Activated naive CD8-positive, alpha-beta T cell treated with anti-CD3 and anti-CD28 coated beads for 36 hours (primary cell): ENCODE data around the gene VPS11. TPM values are rescaled to one million over a fixed set of nuclear protein-coding genes. Genes with fewer than 3 reads are reported as not detected.
"Not testable (repeated sequence)": the region's sequence is repeated elsewhere in the genome, so short reads cannot be mapped to it uniquely, and the experiment has no call there.

ENCODE experiments used
- DNase-seq: peaks from one replicate; pipeline ENCODE4 v3.0.0; 2021
- H3K27ac Mint-ChIP-seq: one replicate; pipeline ENCODE4 v1.8.0; 2022; ENCODE audit warnings: mild to moderate bottlenecking, moderate library complexity, mixed read lengths
- H3K27me3 Mint-ChIP-seq: one replicate; pipeline ENCODE4 v1.8.0; 2022; ENCODE audit warnings: mild to moderate bottlenecking, mixed read lengths
- H3K36me3 Mint-ChIP-seq: one replicate; pipeline ENCODE4 v1.8.0; 2021; ENCODE audit warnings: mild to moderate bottlenecking, mixed read lengths
- H3K4me1 Mint-ChIP-seq: one replicate; pipeline ENCODE4 v1.8.0; 2021; ENCODE audit warnings: mixed read lengths
- H3K4me3 Mint-ChIP-seq: one replicate; pipeline ENCODE4 v1.8.0; 2022; ENCODE audit warnings: mild to moderate bottlenecking, moderate library complexity, mixed read lengths
- H3K9me3 Mint-ChIP-seq: one replicate; pipeline ENCODE4 v1.8.0; 2022; ENCODE audit warnings: mixed read lengths
- total RNA-seq, 2 experiments: library from RNA; stranded (reverse); gene quantifications; one replicate each; pipeline ENCODE4 v1.2.3, GENCODE V29; 2021

The VPS11 gene
- total RNA-seq, 2 experiments from 2014 or later, result 19.2 to 20.2 TPM

DNA sequence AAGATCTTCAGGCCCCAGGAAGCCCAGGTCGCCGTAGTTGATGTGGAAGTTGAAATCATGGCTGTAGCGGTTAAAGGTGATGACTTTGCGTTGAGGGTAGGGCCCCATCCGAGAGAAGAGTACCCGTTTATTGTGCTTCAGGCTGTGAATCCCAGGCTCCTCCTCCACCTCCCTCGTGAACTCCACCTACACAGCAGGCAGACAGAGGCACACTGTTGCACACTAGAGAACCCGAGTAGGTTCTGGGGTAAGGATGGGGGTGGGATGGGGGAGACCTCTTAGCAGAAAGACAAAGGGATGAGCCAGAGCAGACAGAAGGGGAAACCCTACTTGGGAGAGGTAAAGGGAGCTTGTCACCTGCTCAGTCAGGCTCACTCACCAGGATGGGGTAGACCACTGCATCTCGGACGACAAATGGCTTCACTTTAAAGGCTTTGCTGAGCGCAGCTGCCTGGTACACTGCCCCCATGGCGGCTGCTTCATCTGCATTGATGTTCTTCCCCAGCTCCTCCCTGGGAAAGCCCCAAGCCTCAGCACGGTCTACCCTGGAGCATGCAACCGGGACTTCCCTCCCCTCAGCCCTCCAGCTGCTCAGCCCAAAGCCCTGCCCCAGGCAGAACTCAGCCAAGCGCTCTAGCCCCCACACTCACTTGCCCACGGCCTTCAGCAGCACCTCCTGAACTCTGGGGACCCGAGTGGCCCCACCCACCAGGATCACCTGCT, 16.0 kb upstream of the VPS11 start:
- H3K9me3 Mint-ChIP-seq, result no peaks in the 10 kb centered on the region
- peaks cover 29% of the 10 kb centered on the region for H3K4me1 Mint-ChIP-seq
- no peak overlapping the region for H3K4me3 Mint-ChIP-seq
- peak overlapping the region; percentile 13 for H3K27ac Mint-ChIP-seq
- H3K27me3 Mint-ChIP-seq, result no peaks in the 10 kb centered on the region
- peak; percentile 28 for DNase-seq
- peaks cover 49% of the 10 kb centered on the region for H3K36me3 Mint-ChIP-seq

DNA sequence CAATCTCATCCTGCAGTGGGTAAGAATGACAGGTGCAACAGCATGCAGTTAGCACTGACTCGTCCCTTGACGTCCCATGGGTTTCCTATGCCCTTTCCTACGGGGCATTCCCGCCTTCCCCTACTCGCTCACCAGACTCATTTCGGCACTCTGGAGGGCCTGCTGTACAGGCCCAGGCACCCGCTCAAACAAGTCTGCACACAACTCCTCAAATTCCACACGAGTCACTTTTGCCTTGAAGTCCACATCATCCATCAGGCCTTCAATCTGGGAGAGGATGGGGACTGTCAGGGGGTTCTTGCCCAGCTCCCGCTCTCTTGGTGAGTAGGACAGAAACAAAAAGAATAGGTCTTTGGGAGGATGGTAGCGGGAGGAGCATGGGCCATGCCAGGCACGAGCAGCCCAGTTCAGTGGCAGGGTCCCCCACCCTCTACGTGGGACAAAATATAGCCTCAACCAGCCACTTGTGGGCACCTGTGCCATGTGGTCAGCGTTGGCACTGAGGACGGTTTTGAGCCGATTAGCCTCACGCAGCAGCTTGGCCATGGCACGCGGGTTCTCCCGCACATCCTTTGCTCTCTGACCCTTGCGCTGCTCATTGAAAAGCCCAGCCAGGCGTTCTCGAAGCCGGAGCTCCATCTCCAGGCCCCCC, 15.3 kb upstream of the VPS11 start:
- no peak for DNase-seq
- Mint-ChIP-seq H3K27ac (no peak overlapping the region), H3K36me3 (peaks cover 49% of the 10 kb centered on the region), H3K9me3 (no peaks in the 10 kb centered on the region), H3K4me3 (no peak overlapping the region), H3K27me3 (no peaks in the 10 kb centered on the region), H3K4me1 (peaks cover 29% of the 10 kb centered on the region)

DNA sequence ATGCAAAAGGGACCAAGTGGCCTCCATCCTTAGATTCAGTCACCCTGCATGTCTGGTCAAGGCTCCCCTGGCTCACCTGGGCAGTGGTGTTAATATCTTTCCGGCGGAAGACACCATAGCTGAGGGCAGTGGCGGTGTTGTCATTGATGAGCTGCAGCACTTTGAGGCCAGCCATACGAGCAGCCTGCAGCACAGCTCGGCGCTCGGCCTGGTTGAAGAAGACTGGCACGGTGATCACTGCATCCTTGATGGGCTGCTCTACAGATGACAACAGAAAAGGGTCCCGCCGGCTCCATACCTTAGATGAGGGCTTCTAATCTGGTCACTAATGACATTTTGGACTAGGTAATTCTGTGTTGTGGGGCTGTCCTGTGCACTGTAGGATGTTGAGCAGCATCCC, 13.2 kb upstream of the VPS11 start:
- H3K9me3 Mint-ChIP-seq, result no peaks in the 10 kb centered on the region
- no peak overlapping the region for H3K27ac Mint-ChIP-seq
- no peak for DNase-seq
- no peak overlapping the region for H3K4me3 Mint-ChIP-seq
- peaks cover 39% of the 10 kb centered on the region for H3K4me1 Mint-ChIP-seq
- H3K27me3 Mint-ChIP-seq, result no peaks in the 10 kb centered on the region
- peaks cover 38% of the 10 kb centered on the region for H3K36me3 Mint-ChIP-seq

DNA sequence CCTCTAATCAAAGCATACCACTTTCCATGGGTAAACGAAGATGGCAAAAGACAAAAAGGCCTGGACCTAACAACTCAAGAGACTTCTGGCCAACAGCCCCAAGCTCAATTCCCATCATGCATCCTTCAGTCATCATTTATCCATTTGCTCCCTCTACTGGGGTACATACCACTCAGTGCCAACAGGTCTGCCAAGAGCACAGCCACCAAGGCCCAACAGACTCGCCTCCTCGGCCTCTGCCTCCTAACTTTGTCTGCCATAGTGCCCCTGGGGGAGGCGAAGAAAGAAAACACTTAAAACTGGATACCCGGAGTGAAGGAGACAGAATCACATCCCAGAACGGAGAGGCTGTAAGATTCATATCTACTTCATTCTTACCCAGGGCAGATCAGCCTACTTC, 11.7 kb upstream of the VPS11 start:
- Mint-ChIP-seq H3K4me1 (peaks cover 39% of the 10 kb centered on the region), H3K27me3 (no peaks in the 10 kb centered on the region), H3K27ac (peak overlapping the region; percentile 97), H3K9me3 (no peaks in the 10 kb centered on the region), H3K4me3 (peak overlapping the region; percentile 97), H3K36me3 (peaks cover 36% of the 10 kb centered on the region)
- no peak for DNase-seq

DNA sequence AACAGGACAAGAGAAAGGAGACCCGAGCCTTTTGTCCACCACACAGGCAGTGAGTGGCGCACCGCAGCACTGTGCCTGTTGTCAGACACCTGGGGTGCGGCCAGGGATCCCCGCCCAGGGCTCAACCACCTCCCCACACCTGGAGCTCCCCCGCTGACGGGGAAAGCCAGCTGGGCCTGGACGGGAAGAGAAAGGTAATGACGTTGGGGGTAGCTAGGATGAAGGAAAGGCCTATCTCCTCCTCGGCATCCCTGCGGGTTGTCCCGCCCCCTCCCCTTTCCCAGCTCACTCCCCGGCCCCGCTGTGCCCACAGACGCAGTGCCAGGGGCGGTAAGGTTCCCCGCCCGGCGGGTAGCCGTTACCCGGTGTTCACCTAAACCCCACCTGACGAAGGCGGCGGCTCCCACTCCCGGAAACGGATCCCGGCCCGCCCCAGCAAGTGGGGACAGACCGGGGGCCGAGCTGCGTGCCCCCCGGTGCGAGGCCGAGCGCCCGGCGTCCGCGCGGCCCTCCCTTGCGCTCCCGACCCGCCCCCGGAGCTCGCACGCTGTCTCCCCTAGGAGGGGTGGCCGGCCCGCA, 11.1 kb upstream of the VPS11 start:
- H3K27me3 Mint-ChIP-seq, result no peaks in the 10 kb centered on the region
- H3K36me3 Mint-ChIP-seq, result peaks cover 31% of the 10 kb centered on the region
- H3K27ac Mint-ChIP-seq, result peak overlapping the region; percentile 97
- H3K4me3 Mint-ChIP-seq, result peak overlapping the region; percentile 97
- DNase-seq, result peak; percentile 45
- no peaks in the 10 kb centered on the region for H3K9me3 Mint-ChIP-seq
- peaks cover 38% of the 10 kb centered on the region for H3K4me1 Mint-ChIP-seq

DNA sequence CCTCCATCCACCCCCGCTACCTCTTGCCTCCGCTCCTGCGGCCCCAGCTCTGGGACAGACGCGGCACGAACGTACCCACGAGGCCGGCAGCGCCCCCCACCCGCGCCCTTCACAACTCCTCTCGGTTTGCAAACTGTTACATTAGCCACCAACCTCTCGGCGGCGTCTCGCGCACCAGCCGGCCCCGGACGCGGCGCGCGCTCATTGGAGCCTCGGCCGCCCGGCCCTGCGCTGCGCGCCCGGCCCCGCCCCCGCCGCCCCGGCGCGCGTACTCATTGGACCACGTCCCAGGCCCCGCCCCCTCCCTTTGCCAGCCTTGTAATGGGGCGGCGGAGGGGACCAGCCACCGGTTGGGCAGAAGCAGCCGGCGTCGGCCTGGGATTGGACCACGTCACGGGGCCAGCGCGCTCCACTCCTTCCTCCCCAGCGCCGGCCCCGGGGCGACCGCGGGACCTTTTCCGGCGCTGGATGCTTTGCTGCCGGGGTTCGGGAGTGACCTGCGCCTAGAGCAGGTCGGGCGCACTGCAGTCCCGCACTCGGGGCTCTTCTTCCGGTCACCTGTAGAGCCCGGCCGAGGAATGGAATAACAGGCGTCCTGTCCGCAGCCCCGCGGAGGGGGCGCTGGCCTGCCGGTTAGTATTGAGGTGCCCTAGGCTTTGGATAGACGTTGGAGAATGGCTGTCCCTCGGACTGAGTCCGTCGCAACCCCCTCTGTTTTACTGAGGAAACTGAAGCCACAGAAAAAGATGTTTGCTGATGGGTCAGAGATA, 10.4 kb upstream of the VPS11 start, which contains the start of gene HYOU1:
Gene HYOU1 (minus strand): TSS at position 206 of the 770 bp plus-strand sequence. CDS start 1,045 bp downstream, outside the sequence.
- peak within 1 kb of the TSS; percentile 97 for H3K27ac Mint-ChIP-seq
- peak; percentile 100 for DNase-seq
- H3K4me1 Mint-ChIP-seq, result peaks cover 31% of the 10 kb centered on the region
- H3K36me3 Mint-ChIP-seq, result peaks cover 30% of the 10 kb centered on the region
- no peaks in the 10 kb centered on the region for H3K27me3 Mint-ChIP-seq
- no peaks in the 10 kb centered on the region for H3K9me3 Mint-ChIP-seq
- H3K4me3 Mint-ChIP-seq, result peak within 1 kb of the TSS; percentile 97

DNA sequence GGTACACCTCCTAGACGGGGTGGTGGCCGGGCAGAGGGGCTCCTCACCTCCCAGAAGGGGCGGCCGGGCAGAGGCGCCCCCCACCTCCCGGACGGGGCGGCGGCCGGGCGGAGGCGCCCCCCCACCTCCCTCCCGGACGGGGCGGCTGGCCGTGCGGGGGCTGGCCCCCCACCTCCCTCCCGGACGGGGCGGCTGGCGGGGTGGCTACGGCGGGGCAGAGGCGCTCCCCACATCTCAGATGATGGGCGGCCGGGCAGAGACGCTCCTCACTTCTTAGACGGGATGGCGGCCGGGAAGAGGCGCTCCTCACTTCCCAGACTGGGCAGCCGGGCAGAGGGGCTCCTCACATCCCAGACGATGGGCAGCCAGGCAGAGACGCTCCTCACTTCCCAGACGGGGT, 8.5 kb upstream of the VPS11 start:
- H3K4me3 Mint-ChIP-seq, DNase-seq, H3K27me3 Mint-ChIP-seq, H3K9me3 Mint-ChIP-seq, H3K27ac Mint-ChIP-seq: not testable (repeated sequence)
- H3K36me3 Mint-ChIP-seq, result peaks cover 18% of the 10 kb centered on the region
- H3K4me1 Mint-ChIP-seq, result peaks cover 24% of the 10 kb centered on the region

DNA sequence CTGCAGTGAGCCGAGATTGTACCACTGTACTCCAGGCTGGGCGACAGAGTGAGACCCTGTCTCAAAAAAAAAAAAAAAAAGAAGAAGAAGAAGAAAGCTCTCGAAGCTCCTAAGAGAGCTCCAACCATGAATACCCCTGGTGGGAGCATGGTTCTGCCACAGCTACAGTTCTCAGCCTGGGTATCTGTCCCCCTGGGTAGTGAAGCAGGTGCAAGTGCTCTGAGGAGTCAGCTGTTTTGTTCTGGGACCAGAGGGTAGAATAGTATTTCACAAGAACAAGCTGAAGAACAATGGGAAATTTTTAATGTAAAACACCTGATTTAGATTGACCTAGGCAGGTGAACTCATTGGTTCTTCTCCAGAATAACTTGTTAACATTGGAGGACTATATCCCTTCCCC, 6.4 kb upstream of the VPS11 start:
- no peaks in the 10 kb centered on the region for H3K9me3 Mint-ChIP-seq
- H3K36me3 Mint-ChIP-seq, result peaks cover 6% of the 10 kb centered on the region
- no peaks in the 10 kb centered on the region for H3K27me3 Mint-ChIP-seq
- H3K27ac Mint-ChIP-seq, result no peak overlapping the region
- H3K4me1 Mint-ChIP-seq, result peaks cover 23% of the 10 kb centered on the region
- DNase-seq, result no peak
- no peak overlapping the region for H3K4me3 Mint-ChIP-seq

DNA sequence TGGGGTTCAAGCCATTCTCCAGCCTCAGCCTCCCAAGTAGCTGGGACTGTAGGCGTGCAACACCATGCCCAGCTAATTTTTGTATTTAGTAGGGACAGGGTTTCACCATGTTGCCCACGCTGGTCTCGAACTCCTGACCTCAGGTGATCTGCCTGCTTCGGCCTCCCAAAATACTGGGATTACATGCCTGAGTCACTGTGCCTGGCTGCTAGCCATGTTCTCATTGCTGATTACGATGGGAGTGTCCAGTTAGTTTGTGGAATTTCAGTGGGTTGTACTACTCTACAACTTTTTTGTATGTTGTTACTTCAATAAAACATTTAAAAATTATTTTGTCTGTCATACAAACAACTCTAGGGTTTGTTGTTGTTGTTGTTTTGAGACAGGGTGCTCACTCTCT, 4.8 kb upstream of the VPS11 start:
- H3K36me3 Mint-ChIP-seq, result peaks cover 3% of the 10 kb centered on the region
- peaks cover 23% of the 10 kb centered on the region for H3K4me1 Mint-ChIP-seq
- no peaks in the 10 kb centered on the region for H3K9me3 Mint-ChIP-seq
- no peak for DNase-seq
- H3K4me3 Mint-ChIP-seq, result no peak overlapping the region
- H3K27me3 Mint-ChIP-seq, result no peaks in the 10 kb centered on the region
- no peak overlapping the region for H3K27ac Mint-ChIP-seq

DNA sequence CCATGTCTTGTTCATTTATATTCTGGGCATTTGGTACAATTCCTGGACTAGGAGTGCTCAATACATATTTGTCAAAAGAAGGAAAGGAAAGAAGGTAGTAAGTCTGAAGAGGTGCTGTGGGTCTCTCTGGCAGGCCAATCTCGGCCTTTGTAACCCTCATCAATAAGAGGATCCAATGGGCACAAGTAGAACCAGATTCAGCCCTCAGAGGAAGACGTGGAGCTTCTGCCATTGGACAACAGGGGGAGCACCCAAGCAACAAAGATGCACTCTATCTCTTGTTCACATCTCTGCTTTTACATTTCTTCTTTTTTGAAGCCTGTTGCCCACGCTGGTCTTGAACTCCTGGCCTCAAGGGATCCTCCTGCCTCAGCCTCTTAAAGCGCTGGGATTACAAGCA, 2.2 kb upstream of the VPS11 start:
- Mint-ChIP-seq H3K4me1 (peaks cover 24% of the 10 kb centered on the region), H3K9me3 (no peaks in the 10 kb centered on the region), H3K4me3 (no peak overlapping the region), H3K36me3 (peaks cover 3% of the 10 kb centered on the region), H3K27me3 (no peaks in the 10 kb centered on the region), H3K27ac (no peak overlapping the region)
- peak; percentile 36 for DNase-seq

DNA sequence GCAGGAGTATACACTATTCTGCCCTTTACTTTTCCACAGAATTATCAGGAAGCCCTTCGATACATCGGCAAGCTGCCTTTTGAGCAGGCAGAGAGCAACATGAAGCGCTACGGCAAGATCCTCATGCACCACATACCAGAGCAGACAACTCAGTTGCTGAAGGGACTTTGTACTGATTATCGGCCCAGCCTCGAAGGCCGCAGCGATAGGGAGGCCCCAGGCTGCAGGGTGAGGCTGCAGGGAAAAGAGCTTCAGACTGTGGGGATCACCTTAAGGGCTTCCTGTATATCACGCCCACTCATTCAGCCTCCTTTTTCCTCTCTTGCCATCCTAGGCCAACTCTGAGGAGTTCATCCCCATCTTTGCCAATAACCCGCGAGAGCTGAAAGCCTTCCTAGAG, 10.2 kb downstream of the VPS11 start:
- Mint-ChIP-seq H3K4me3 (no peak overlapping the region), H3K27ac (no peak overlapping the region), H3K4me1 (peaks cover 2% of the 10 kb centered on the region), H3K27me3 (no peaks in the 10 kb centered on the region), H3K36me3 (peaks cover 5% of the 10 kb centered on the region), H3K9me3 (no peaks in the 10 kb centered on the region)
- no peak for DNase-seq

DNA sequence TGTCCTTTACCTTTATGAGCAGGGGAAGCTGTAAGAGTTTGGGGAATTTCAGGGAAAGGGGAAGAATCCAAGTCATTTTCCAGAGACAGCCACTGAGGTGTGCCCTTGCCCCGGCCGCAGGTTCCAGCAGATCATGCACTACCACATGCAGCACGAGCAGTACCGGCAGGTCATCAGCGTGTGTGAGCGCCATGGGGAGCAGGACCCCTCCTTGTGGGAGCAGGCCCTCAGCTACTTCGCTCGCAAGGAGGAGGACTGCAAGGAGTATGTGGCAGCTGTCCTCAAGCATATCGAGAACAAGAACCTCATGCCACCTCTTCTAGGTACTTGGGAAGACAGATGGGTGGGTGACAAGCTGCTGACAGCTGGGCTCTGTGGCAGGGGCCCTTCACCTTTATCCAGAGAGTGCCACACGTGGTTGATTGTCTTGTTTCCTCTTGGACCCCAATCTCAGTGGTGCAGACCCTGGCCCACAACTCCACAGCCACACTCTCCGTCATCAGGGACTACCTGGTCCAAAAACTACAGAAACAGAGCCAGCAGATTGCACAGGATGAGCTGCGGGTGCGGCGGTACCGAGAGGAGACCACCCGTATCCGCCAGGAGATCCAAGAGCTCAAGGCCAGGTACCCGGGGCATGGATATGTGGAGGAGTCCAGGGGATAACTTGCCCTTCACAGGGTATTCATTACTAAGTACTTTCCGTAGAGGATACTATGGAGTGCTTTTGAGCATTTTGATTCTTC, 11.2 kb downstream of the VPS11 start:
- no peak overlapping the region for H3K4me3 Mint-ChIP-seq

DNA sequence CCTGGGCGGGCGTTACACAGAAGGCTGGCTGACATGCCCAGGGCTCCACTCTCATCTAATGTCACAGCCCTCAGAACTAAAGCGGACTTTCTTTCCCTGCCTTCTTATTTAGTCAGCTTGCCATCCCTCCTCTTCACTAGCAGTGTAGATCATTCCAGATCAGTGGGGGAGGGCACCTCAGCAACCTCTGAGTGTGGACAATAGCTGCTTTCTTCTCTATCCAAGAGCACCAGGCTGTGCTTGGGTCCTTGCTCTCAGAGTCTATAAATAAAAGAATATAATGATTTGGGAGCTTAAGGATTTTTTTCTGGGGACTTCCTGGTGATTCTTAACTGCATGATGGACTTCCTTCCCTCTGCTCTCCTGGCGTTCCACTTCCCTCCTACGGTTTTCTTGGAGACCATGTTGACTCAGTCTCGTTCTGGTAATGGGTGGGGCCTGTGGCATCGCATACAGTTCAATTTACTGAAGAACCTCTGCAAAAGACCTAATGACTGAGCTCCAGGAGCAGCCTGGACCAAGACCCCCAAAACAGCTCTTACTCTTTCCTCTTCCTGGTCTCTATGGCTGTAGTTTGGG, 14.2 kb downstream of the VPS11 start:
- peaks cover 2% of the 10 kb centered on the region for H3K36me3 Mint-ChIP-seq
- no peak for DNase-seq

More for the DNA sequence above, 11.2 kb downstream of the VPS11 start:
- H3K36me3 Mint-ChIP-seq, result peaks cover 5% of the 10 kb centered on the region
- H3K27ac Mint-ChIP-seq, result no peak overlapping the region
- H3K9me3 Mint-ChIP-seq, result no peaks in the 10 kb centered on the region
- no peak for DNase-seq
- no peaks in the 10 kb centered on the region for H3K27me3 Mint-ChIP-seq
- peaks cover 2% of the 10 kb centered on the region for H3K4me1 Mint-ChIP-seq

More for the DNA sequence above, 14.2 kb downstream of the VPS11 start:
- H3K4me1 Mint-ChIP-seq, result peaks cover 12% of the 10 kb centered on the region
- no peaks in the 10 kb centered on the region for H3K27me3 Mint-ChIP-seq
- no peak overlapping the region for H3K27ac Mint-ChIP-seq
- H3K4me3 Mint-ChIP-seq, result no peak overlapping the region
- H3K9me3 Mint-ChIP-seq, result no peaks in the 10 kb centered on the region
